GM13977 (cell line): ENCODE data around the gene STARD10.

Experiments used
- DNase-seq: peaks from one replicate; pipeline ENCODE4 v3.0.0; 2012; ENCODE audit warnings: low spot score
- in situ Hi-C: fragments of 300-500 bp; cut with MboI; formaldehyde crosslinking; loops from one replicate; pipeline ENCODE4 v1.12.0; 2022; ENCODE audit warnings: low sequenced_read_pairs, low pct_unique_long_range_greater_than_20kb, mixed read lengths, inconsistent platforms; ENCODE audit not compliant: unreplicated experiment
- TF ChIP-seq, protein P1 (sequence below): IDR thresholded peaks from 2 replicates; pipeline ENCODE4 v1.5.1; 2012; ENCODE audit warnings: mild to moderate bottlenecking, control low read depth; ENCODE audit not compliant: insufficient read depth; ENCODE audit errors: extremely low read depth, missing control alignments

Gene STARD10

GRCh38 chr11:72740562-72741428 lies 53.1 kb downstream of the STARD10 start:
- DNase-seq = no peak
- TF ChIP-seq, protein P1, sequence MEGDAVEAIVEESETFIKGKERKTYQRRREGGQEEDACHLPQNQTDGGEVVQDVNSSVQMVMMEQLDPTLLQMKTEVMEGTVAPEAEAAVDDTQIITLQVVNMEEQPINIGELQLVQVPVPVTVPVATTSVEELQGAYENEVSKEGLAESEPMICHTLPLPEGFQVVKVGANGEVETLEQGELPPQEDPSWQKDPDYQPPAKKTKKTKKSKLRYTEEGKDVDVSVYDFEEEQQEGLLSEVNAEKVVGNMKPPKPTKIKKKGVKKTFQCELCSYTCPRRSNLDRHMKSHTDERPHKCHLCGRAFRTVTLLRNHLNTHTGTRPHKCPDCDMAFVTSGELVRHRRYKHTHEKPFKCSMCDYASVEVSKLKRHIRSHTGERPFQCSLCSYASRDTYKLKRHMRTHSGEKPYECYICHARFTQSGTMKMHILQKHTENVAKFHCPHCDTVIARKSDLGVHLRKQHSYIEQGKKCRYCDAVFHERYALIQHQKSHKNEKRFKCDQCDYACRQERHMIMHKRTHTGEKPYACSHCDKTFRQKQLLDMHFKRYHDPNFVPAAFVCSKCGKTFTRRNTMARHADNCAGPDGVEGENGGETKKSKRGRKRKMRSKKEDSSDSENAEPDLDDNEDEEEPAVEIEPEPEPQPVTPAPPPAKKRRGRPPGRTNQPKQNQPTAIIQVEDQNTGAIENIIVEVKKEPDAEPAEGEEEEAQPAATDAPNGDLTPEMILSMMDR = no peak
- in situ Hi-C loops = no loop called here

GRCh38 chr11:72740060-72740424 lies 53.8 kb downstream of the STARD10 start:
- TF ChIP-seq, protein P1 = no peak
- in situ Hi-C loops = no loop called here
- DNase-seq = no peak

DNA sequence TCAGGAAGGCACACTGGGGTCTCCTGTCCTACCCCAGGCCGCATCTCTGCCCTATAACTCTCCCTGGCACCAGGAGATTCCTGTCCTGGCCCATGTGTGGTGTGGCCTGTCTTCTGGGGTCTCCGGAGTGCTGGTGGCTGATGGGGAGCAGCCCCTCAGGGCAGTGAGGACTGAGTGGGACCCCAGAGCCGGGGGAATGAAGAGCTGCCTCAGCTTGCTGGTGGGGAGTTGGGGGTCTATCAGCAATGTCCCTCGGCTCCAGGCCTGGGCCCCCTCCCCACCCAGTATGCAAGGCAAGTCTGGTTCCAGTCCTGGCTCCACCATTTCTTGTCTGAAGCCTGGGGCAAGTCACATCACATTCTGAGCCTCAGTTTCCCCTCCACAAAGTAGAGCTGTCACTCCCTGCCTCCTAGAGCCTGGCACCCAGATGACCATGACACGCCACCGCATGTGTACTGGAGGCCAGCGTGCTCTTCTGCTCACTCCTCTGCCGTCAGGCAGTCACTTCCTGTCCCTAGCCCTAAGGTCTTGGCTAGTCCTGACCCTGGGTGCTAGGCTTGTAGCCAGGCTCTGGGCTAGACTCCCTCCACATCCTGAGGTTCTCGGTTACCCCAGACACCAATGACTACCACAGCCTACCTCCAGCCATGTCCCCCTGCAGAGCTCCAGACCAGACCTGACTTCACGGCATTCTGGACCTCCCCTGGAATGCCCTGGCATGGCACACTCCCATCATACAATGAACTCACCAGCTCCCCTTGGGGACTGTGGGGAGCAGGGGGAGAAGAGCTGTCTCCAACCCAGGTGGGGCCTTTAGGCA lies 54.4 kb downstream of the STARD10 start:
- in situ Hi-C loops = no loop called here
- TF ChIP-seq, protein P1 = no peak
- DNase-seq = no peak

GRCh38 chr11:72738199-72739141 lies 55.4 kb downstream of the STARD10 start:
- DNase-seq = peak; percentile 60
- TF ChIP-seq, protein P1 = no peak
- in situ Hi-C loops = no loop called here

- in situ Hi-C loops = no loop called here
Measured at GRCh38 chr11:72737336-72737735, 56.5 kb downstream of the STARD10 start.

More at GRCh38 chr11:72737336-72737735, 56.5 kb downstream of the STARD10 start:
- TF ChIP-seq, protein P1 = no peak
- DNase-seq = no peak
